BLaER1 treated with 17β-estradiol and CSF1 and Interleukin-3, amounts not matched to agents 10 nM and 100 nM (cell line): ENCODE data around the gene MST1.
"Not testable (repeated sequence)": the region's sequence is repeated elsewhere in the genome, so short reads cannot be mapped to it uniquely, and the experiment has no call there.

Source experiments
- H3K27ac ChIP-seq, 11 experiments: shearing (Covaris generic); formaldehyde crosslinking; 2 replicates each; pipeline ENCODE4 v1.8.1; 2022
- H3K27me3 ChIP-seq, 11 experiments: shearing (Covaris generic); formaldehyde crosslinking; 2 replicates each; pipeline ENCODE4 v1.8.1; 2022
- H3K36me3 ChIP-seq, 11 experiments: shearing (Covaris generic); formaldehyde crosslinking; 2 replicates each; pipeline ENCODE4 v1.8.1; 2022
- H3K4me1 ChIP-seq, 10 experiments: shearing (Covaris generic); formaldehyde crosslinking; 2 replicates each; pipeline ENCODE4 v1.8.1; 2022
- H3K4me2 ChIP-seq, 11 experiments: shearing (Covaris generic); formaldehyde crosslinking; 2 replicates each; pipeline ENCODE4 v1.8.1; 2022
- H3K4me3 ChIP-seq, 10 experiments: shearing (Covaris generic); formaldehyde crosslinking; 2 replicates each; pipeline ENCODE4 v1.8.1; 2022
- H3K9ac ChIP-seq, 11 experiments: shearing (Covaris generic); formaldehyde crosslinking; 2 replicates each; pipeline ENCODE4 v1.8.1; 2022
- H3K9me3 ChIP-seq, 11 experiments: shearing (Covaris generic); formaldehyde crosslinking; replicated peaks in 1 of 11; 2 replicates each; pipeline ENCODE4 v1.8.1; 2022
- H4K20me1 ChIP-seq, 11 experiments: shearing (Covaris generic); formaldehyde crosslinking; 2 replicates each; pipeline ENCODE4 v1.8.1; 2022
- Cebpa-rat ChIP-seq, 11 experiments: shearing (Covaris generic); IDR thresholded peaks; 2 replicates each; pipeline ENCODE4 v1.8.1; 2022

The MST1 gene

GRCh38 chr3:49687424-49687795, 1.9 kb downstream of the MST1 start:
- Histone ChIP-seq H3K9me3 (peaks cover 0 to 12% (median 5%) of the 10 kb centered on the region in 11 experiments; a peak in 8 of 22 replicates), H4K20me1 (peaks cover 0 to 29% (median 8%) of the 10 kb centered on the region in 11 experiments; a peak in 13 of 22 replicates), H3K4me1 (peaks cover 22 to 28% (median 25%) of the 10 kb centered on the region in 10 experiments), H3K36me3 (peaks cover 15 to 44% (median 22%) of the 10 kb centered on the region in 11 experiments)
- not testable (repeated sequence) for H3K4me2 ChIP-seq, H3K27ac ChIP-seq, H3K4me3 ChIP-seq, H3K27me3 ChIP-seq, H3K9ac ChIP-seq

GRCh38 chr3:49686769-49687423, 2.4 kb downstream of the MST1 start:
- peaks cover 20 to 44% (median 27%) of the 10 kb centered on the region in 11 experiments for H3K36me3 ChIP-seq
- peaks cover 0 to 12% (median 5%) of the 10 kb centered on the region in 11 experiments; a peak in 8 of 22 replicates for H3K9me3 ChIP-seq
- H3K4me2 ChIP-seq, H3K4me3 ChIP-seq, H3K27me3 ChIP-seq, H3K27ac ChIP-seq, H3K9ac ChIP-seq: not testable (repeated sequence)
- peaks cover 0 to 34% (median 9%) of the 10 kb centered on the region in 11 experiments; a peak in 12 of 22 replicates for H4K20me1 ChIP-seq
- H3K4me1 ChIP-seq = peaks cover 22 to 28% (median 25%) of the 10 kb centered on the region in 10 experiments

- peaks cover 26 to 44% (median 32%) of the 10 kb centered on the region in 11 experiments for H3K36me3 ChIP-seq
- peaks cover 0 to 12% (median 5%) of the 10 kb centered on the region in 11 experiments; a peak in 8 of 22 replicates for H3K9me3 ChIP-seq
- peaks cover 20 to 25% (median 24%) of the 10 kb centered on the region in 10 experiments for H3K4me1 ChIP-seq
- H3K27me3 ChIP-seq, H3K4me3 ChIP-seq, H3K4me2 ChIP-seq, H3K9ac ChIP-seq, H3K27ac ChIP-seq: not testable (repeated sequence)
- H4K20me1 ChIP-seq = peaks cover 0 to 35% (median 7%) of the 10 kb centered on the region in 11 experiments; a peak in 12 of 22 replicates
Observed at GRCh38 chr3:49686346-49686745, 2.9 kb downstream of the MST1 start.

GRCh38 chr3:49685846-49686245, 3.4 kb downstream of the MST1 start:
- H3K36me3 ChIP-seq = peaks cover 31 to 47% (median 37%) of the 10 kb centered on the region in 11 experiments
- peaks cover 0 to 12% (median 5%) of the 10 kb centered on the region in 11 experiments; a peak in 8 of 22 replicates for H3K9me3 ChIP-seq
- H3K27ac ChIP-seq, H3K4me3 ChIP-seq, H3K9ac ChIP-seq, H3K4me2 ChIP-seq, H3K27me3 ChIP-seq: not testable (repeated sequence)
- H3K4me1 ChIP-seq = peaks cover 15 to 22% (median 19%) of the 10 kb centered on the region in 10 experiments
- H4K20me1 ChIP-seq = peaks cover 0 to 35% (median 2%) of the 10 kb centered on the region in 11 experiments; a peak in 11 of 22 replicates

DNA sequence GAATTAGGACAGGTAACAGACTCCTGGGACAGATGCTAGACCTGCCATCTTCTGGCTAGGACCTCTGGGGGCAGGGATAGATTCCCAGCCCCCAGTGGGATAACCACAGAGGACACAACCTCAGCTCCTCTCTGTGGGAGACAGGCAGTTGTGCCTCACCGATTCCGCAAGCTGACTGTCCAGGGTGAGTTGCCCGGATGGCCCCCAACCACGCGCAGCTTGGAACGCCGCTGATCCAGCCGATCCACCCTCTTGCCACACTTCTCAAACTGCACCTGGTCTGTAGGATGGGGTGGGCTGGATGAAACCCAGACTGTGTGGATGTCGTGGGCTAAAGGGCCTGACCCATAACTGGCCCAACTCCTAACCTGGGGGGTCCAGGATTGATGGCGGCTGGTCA, 4.2 kb downstream of the MST1 start:
- H3K9me3 ChIP-seq = peaks cover 0 to 12% (median 5%) of the 10 kb centered on the region in 11 experiments; a peak in 8 of 22 replicates
- H3K4me3 ChIP-seq, H3K27me3 ChIP-seq, H3K4me2 ChIP-seq, H3K27ac ChIP-seq, H3K9ac ChIP-seq: not testable (repeated sequence)
- peaks cover 38 to 54% (median 45%) of the 10 kb centered on the region in 11 experiments for H3K36me3 ChIP-seq
- peaks cover 0 to 41% (median 2%) of the 10 kb centered on the region in 11 experiments; a peak in 9 of 22 replicates for H4K20me1 ChIP-seq
- peaks cover 7 to 14% (median 12%) of the 10 kb centered on the region in 10 experiments for H3K4me1 ChIP-seq

- not testable (repeated sequence) for H3K27me3 ChIP-seq, H3K27ac ChIP-seq, H3K4me3 ChIP-seq, H3K9ac ChIP-seq, H3K4me2 ChIP-seq
- H4K20me1 ChIP-seq = peaks cover 0 to 47% (median 4%) of the 10 kb centered on the region in 11 experiments; a peak in 12 of 22 replicates
- peaks cover 0 to 12% (median 5%) of the 10 kb centered on the region in 11 experiments; a peak in 8 of 22 replicates for H3K9me3 ChIP-seq
- H3K36me3 ChIP-seq = peaks cover 44 to 61% (median 51%) of the 10 kb centered on the region in 11 experiments
- H3K4me1 ChIP-seq = peaks cover 7 to 13% (median 10%) of the 10 kb centered on the region in 10 experiments
Observed at GRCh38 chr3:49684453-49684852, 4.8 kb downstream of the MST1 start.

- peaks cover 0 to 3% (median under 1%) of the 10 kb centered on the region in 10 experiments; a peak in 4 of 20 replicates for H3K4me1 ChIP-seq
- no peak for TF ChIP-seq Cebpa-rat (IDR thresholded peaks at IDR 0.05)
- H3K36me3 ChIP-seq = peaks cover 57 to 74% (median 64%) of the 10 kb centered on the region in 11 experiments
Observed at GRCh38 chr3:49683162-49683561, 6.1 kb downstream of the MST1 start.

GRCh38 chr3:49681543-49681942, 7.7 kb downstream of the MST1 start:
- H3K4me3 ChIP-seq = no peak overlapping the region
- no peak overlapping the region for H3K27ac ChIP-seq
- peaks cover 73 to 90% (median 80%) of the 10 kb centered on the region in 11 experiments for H3K36me3 ChIP-seq
- no peak for TF ChIP-seq Cebpa-rat (IDR thresholded peaks at IDR 0.05)
- peaks cover 0 to 10% (median 1%) of the 10 kb centered on the region in 10 experiments; a peak in 7 of 20 replicates for H3K4me1 ChIP-seq
- no peaks in the 10 kb centered on the region for H3K27me3 ChIP-seq
- H3K9ac ChIP-seq = no peak overlapping the region; a peak in 1 of 22 replicates
- peaks cover 0 to 76% (median 25%) of the 10 kb centered on the region in 11 experiments; a peak in 16 of 22 replicates for H4K20me1 ChIP-seq
- H3K4me2 ChIP-seq = no peak overlapping the region
- peaks cover 0 to 12% (median 4%) of the 10 kb centered on the region in 11 experiments; a peak in 8 of 22 replicates for H3K9me3 ChIP-seq

More at GRCh38 chr3:49683162-49683561, 6.1 kb downstream of the MST1 start:
- Histone ChIP-seq H3K27ac (no peak overlapping the region), H3K4me3 (no peak overlapping the region), H3K27me3 (no peaks in the 10 kb centered on the region), H4K20me1 (peaks cover 0 to 60% (median 12%) of the 10 kb centered on the region in 11 experiments; a peak in 12 of 22 replicates), H3K4me2 (no peak overlapping the region), H3K9ac (no peak overlapping the region; a peak in 1 of 22 replicates), H3K9me3 (peaks cover 0 to 12% (median 5%) of the 10 kb centered on the region in 11 experiments; a peak in 8 of 22 replicates)

DNA sequence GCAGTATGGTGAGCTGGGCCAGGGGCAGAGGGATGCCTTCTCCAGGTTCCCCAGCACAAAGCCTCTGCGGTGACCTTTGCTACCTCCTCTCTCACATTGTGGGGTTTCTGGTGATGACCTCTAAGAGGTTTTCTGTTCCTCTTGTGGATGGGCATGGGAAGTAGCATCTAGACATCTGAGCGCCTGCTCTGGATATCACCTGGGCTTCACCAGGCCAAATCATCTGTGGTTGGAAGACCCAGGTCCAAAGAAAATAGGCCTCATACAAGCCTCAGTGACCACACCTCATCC, 8.1 kb downstream of the MST1 start:
- Histone ChIP-seq H3K4me3 (no peak overlapping the region), H3K4me1 (peaks cover 0 to 14% (median 5%) of the 10 kb centered on the region in 10 experiments; a peak in 13 of 20 replicates), H3K27ac (no peak overlapping the region), H3K36me3 (peaks cover 77 to 94% (median 84%) of the 10 kb centered on the region in 11 experiments), H3K9me3 (peaks cover 0 to 9% (median under 1%) of the 10 kb centered on the region in 11 experiments; a peak in 8 of 22 replicates), H3K9ac (no peak overlapping the region; a peak in 1 of 22 replicates), H3K27me3 (no peaks in the 10 kb centered on the region), H4K20me1 (peaks cover 0 to 80% (median 27%) of the 10 kb centered on the region in 11 experiments; a peak in 16 of 22 replicates), H3K4me2 (no peak overlapping the region)
- TF ChIP-seq Cebpa-rat (IDR thresholded peaks at IDR 0.05) = no peak
